Amniotic epithelial cell (primary cell): ENCODE results near the gene PSMA3.
A peak's percentile ranks its signal among the peaks of the same experiment; 100 is the strongest.

Experiments used
- DNase-seq: peaks from one replicate; pipeline ENCODE4 v3.0.0-alpha.2; 2010; ENCODE audit warnings: low read depth

PSMA3 gene

DNA sequence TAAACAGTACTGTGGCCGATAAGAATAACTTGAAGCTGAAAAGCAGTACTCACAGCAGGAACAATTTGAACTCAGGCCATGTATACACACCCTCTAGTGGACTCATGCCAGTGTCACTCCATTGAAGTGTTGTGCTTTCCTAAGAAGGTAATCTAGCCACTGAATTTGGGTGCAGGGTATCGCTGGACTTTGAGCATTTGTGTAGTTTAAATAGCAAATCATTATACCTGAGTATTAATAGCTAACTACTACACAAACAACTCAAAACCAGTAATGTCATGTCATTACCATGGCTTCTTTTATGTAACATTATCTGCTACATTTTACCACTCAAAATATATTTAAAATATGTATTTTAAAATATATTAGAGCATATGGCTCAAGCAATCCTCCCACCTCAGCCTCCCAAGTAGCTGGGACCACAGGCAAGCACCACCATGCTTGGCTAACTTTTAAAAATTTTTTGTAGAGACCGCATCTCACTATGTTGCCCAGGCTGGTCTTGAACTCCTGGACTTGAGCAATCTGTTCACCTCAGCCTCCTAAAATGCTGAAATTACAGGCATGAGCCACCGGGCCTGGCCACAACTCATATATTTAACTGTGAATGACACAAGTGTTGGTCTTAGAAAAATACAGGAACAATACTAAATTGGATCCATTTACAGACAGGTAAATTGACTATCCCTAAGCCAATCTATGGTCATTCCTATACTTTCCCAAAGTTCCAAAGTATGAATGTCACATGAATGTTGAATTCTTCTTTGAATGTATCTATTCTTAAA lies 28.1 kb downstream of the PSMA3 start:
- DNase-seq = no peak

DNA sequence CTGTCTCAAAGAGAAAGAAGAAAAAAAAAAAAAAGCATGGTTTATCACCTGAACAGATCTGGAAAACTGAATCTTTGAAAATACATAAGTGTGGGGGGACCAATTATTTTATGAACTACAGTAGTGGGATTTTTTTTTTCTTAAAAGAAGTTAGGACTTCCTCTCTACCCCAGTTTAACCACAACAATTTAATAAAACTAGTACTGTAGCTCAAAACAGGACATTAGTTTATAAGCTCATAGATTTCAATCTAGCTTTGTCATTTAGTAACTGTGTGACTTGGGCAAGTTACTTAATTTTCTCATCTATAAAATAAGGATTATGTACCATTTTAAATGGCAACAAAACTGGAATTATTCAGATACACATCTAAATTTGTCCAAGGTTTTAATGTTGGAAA lies 30.2 kb downstream of the PSMA3 start:
- DNase-seq = no peak

DNA sequence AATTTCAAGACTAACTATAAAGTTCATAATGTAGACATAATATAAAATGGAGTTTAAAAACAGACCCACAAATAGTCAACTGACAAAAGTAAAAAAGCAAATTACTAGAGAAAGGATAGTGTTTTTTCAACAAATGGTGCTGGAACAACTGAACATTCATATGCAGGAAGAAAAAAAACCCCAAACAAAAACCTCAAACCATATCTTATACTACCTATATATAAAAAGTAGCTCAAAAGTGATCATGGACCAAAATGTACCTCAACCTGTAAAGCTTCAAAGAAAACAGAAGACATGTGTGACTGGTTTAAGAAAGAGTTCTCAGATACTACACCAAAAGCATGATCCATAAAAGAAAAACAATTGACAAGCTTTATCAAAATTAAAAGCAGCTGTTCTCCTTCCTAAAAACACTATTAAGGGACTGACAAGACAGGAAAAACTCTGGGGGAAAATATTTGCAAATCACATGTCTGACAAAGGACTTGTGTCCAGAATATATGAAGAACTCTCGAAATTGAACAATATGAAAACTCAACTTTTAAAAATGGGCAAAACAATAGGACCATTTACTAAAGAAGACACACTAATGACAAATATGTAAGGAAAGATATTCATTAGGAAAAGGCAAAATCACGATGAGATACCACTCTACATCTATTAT lies 31.0 kb downstream of the PSMA3 start:
- no peak for DNase-seq

GRCh38 chr14:58276208-58276607 lies 31.6 kb downstream of the PSMA3 start:
- DNase-seq = no peak

GRCh38 chr14:58278177-58278576 lies 33.5 kb downstream of the PSMA3 start:
- no peak for DNase-seq

DNA sequence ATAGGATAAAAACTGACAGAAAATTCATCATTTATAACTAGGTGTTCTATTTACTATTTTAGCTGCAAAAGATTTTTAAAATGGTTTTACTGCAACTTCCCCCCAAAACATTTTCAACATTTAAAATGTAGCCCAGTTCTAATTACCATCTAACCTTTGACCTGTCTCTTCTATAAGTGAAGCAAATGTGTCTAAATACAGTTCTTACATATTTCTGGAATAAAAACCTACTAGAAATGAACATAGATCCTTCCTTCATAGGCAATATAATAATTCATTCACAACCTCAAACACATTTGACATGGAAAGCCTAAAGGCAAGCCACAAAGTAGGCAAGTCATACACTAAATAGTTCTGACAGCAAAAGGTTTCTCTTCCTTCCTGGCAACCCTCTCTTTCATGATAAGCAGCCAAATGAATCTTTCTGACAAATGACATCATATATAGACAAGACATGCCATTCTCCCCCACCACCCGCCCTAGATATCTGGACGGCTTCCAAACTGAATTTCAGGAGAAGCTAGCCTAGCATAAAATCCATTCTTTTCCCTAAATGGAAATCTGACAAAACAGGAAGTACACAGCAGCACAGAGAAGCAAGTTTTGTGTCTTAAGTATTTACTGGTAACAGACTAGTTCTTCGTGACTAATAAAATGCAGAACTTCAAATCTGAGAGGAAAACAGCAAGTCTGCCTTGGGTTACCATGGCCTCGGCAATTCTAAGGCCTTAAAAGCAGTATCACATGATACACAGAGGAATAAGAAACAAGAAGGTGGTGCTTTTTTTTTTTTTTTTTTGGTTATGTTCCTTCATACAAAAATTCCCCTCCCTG lies 36.5 kb downstream of the PSMA3 start:
- peak; percentile 99 for DNase-seq

DNA sequence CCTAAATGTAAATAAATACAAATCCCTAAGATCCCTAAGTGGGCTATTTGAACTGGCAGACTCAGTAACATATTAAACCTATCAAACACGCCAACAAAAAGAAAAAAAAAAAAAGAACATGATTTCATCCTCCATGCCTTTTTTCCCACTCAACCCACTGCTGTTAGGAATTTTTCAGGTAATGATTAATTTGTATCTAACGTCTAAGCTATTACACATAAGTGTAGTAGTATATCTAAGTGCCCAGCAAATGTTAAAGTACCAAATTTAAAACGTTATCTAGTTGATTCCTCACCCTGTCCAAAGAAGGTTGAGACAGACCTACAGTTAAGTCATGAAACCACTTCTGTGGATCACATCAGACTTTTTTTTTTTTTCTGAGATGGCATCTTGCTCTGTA lies 37.3 kb downstream of the PSMA3 start:
- DNase-seq = peak; percentile 34

- no peak for DNase-seq
Observed at GRCh38 chr14:58282925-58283593, 38.4 kb downstream of the PSMA3 start.

DNA sequence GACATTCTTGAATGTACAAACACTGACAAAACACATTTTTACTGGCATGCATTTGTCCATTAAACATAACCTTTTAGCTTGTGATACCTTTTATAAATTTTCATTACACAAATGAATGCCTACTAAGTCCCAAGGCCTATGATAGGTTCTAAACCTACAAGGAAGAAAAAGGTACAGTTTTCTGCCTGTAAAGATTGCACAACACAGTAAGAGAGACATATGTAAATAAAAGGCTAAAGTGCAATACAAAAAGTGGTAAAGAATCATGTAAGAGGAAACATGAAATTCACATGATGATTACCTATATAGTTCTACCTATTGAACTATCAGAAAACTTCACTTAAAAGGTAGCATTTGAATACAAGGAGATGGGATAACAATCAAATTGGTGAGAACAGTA lies 39.1 kb downstream of the PSMA3 start:
- no peak for DNase-seq

DNA sequence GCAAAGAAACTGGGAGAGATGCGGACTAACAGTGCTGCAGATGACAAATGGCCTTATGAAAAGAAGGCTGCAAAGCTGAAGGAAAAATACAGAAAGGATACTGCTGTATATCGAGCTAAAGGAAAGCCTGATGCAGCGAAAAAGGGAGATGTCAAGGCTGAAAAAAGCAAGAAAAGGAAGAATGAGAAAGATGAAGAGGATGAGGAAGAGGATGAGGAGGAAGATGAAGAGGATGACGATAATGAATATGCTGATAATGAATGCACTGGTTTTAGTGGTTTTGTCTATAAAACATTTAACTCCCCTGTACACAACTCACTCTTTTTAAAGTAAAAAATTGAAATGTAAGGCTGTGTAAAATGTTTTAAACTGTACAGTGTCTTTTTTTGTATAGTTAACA lies 40.5 kb downstream of the PSMA3 start:
- no peak for DNase-seq

DNA sequence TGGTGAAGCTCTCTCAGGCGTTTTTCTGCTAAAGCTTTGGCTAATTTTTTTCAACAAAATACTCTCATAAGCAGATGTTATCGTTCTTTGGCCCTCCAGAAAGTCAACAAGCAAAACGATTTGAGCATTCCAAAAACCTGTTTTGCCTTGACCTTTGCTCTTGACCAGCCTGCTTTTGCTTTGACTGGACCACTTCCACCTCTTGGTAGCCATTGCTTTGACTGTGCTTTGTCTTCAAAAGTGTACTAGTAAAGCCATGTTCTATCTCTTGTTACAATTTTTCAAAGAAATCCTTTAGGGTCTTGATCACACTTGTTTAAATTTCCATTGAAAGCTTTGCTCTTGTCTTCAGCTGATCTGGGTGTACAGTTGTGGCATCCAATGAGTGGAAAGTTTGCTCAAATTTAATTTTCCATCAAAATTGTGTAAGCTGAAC lies 43.0 kb downstream of the PSMA3 start:
- no peak for DNase-seq

GRCh38 chr14:58288106-58288792 lies 43.6 kb downstream of the PSMA3 start:
- DNase-seq = no peak

- no peak for DNase-seq
Observed at GRCh38 chr14:58291646-58292045, 47.0 kb downstream of the PSMA3 start.

DNA sequence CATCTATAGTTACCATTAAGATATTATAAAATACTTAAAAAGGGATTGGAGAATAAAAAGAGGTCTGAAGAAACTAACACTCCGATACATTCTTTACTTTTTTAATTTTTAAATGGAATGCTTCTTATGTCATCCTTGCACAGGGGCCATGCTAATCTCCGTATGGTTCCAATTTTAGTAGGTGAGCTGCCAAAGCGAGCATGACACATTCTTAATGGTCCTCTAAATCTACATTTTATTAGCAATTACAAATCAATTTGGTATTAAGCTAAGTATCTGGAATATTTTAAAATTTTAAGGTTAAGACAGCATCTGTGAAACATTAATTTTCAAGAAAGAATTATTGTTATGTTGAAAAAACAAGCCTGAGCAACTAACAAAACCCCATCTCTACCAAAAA lies 47.5 kb downstream of the PSMA3 start:
- DNase-seq = no peak

DNA sequence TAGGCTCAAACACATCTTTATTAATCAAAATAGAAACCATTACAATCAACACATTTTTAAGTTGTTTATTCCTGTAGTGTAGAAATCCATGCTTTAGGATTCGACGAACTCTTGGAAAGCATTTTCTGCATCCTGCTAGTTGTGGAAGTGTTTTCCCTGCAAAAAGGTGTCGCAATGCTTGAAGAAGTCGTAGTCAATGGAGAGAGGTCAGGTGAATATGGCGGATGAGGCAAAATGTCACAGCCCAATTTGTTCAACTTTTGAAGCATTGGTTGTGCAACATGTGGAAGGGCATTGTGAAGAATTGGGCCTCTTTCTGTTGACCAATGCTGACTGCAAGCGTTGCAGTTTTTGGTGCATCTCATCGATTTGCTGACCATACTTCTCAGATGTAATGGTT lies 49.6 kb downstream of the PSMA3 start:
- no peak for DNase-seq

DNA sequence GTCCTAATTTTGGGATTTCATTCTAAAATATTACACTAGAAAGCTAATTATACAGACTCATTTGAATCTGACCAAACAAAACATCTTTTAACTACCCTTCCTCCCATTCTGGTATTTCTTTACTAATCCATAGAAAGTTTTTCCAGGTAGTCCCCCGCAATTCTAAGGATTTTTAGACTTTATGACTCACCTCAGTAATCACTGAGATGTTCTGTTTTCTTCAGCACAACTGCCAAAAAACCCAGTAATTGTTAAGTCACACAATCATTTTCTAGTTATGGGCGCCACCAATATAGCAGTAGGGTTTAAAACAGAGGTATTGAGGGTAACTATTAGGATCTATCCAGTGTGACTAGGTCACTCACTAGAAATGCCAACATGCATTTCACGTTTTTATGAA lies 52.1 kb downstream of the PSMA3 start:
- DNase-seq = peak; percentile 65

DNA sequence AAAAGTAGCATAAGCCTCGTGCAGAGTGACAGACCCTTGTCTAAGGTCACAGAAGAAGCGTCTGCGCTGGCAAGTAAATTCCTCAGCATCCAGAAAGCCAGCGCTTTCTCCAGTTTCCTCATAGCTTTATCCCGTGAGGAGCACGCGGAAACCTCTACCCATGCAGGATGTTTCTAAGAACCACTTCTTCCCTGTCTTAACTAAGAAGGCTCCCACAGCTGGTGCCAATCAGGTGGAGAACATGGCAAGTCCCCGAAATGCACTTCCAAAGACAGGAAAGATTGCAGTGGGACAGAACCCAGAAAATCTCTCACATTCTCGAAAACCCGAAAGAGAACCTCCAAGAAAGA lies 52.7 kb downstream of the PSMA3 start:
- peak; percentile 69 for DNase-seq

- DNase-seq = peak; percentile 100
Observed at GRCh38 chr14:58297762-58298476, 53.3 kb downstream of the PSMA3 start.

GRCh38 chr14:58298477-58299400 lies 54.1 kb downstream of the PSMA3 start, which contains the start of gene ARID4A:
Gene ARID4A, plus strand, starts transcription at chr14:58298555. Its CDS starts 1,300 bp downstream, at chr14:58299855.
- no peak for DNase-seq
